PC-9 (cell line): Measurements from ENCODE around the gene TBX3.

Experiments used
- EZH2 ChIP-seq: fragments of 200-600 bp; sonication (generic); IDR thresholded peaks from 2 replicates; pipeline ENCODE4 v1.8.0; 2017; ENCODE audit warnings: antibody characterized with exemption, low read depth
- TF ChIP-seq, protein P1 (sequence below): fragments of 200-600 bp; sonication (generic); conservative IDR thresholded peaks from 2 replicates; pipeline ENCODE4 v1.6.1; 2017; ENCODE audit warnings: mixed run types, antibody characterized with exemption, mild to moderate bottlenecking, moderate library complexity

DNA sequence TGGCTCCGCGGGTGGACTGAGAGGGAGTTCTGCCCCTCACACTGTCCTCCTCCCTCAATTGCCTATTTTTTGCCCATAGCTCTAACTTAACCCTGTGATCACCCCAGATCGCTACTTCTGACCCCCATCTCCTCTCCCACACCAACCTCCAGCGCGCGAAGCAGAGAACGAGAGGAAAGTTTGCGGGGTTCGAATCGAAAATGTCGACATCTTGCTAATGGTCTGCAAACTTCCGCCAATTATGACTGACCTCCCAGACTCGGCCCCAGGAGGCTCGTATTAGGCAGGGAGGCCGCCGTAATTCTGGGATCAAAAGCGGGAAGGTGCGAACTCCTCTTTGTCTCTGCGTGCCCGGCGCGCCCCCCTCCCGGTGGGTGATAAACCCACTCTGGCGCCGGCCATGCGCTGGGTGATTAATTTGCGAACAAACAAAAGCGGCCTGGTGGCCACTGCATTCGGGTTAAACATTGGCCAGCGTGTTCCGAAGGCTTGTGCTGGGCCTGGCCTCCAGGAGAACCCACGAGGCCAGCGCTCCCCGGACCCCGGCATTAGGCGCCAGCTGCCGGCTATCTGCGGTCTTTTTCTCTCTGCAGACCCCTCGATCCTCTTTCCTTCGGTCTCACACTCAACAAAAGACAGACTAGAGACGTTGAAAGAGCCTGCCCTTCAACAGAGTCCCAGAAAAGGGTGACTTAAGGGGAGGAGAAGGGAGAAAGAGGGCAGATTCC is 3.0 kb upstream of the TBX3 start:
- TF ChIP-seq, protein P1, sequence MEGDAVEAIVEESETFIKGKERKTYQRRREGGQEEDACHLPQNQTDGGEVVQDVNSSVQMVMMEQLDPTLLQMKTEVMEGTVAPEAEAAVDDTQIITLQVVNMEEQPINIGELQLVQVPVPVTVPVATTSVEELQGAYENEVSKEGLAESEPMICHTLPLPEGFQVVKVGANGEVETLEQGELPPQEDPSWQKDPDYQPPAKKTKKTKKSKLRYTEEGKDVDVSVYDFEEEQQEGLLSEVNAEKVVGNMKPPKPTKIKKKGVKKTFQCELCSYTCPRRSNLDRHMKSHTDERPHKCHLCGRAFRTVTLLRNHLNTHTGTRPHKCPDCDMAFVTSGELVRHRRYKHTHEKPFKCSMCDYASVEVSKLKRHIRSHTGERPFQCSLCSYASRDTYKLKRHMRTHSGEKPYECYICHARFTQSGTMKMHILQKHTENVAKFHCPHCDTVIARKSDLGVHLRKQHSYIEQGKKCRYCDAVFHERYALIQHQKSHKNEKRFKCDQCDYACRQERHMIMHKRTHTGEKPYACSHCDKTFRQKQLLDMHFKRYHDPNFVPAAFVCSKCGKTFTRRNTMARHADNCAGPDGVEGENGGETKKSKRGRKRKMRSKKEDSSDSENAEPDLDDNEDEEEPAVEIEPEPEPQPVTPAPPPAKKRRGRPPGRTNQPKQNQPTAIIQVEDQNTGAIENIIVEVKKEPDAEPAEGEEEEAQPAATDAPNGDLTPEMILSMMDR: no peak
- no peak for TF ChIP-seq EZH2
